Loucy (cell line): ENCODE measurements around the gene PSMB3.

Experiments
- CTCF ChIP-seq: fragments of 200-600 bp; sonication (generic); conservative IDR thresholded peaks from 2 replicates; pipeline ENCODE4 v1.5.1; 2014; ENCODE audit warnings: mild to moderate bottlenecking, antibody characterized with exemption, low read length
- EZH2phosphoT487 ChIP-seq: fragments of 200-600 bp; IDR thresholded peaks from 2 replicates; pipeline ENCODE4 v1.6.1; 2018; ENCODE audit warnings: antibody characterized with exemption, mild to moderate bottlenecking, moderate library complexity, borderline replicate concordance

- TF ChIP-seq CTCF (no peak), EZH2phosphoT487 (no peak)
Observed at GRCh38 chr17:38730526-38731379, 21.8 kb upstream of the PSMB3 start.
